ENCODE data around the gene INPPL1. TPM values are rescaled to one million over a fixed set of nuclear protein-coding genes. Genes with fewer than 3 reads are reported as not detected.

The INPPL1 gene
- total and polyA plus RNA-seq, 2 of the 13 experiments (the other 11 are each of a cell fraction or from before 2014, with no cell fraction given), result 29.1 to 66.9 TPM

DNA sequence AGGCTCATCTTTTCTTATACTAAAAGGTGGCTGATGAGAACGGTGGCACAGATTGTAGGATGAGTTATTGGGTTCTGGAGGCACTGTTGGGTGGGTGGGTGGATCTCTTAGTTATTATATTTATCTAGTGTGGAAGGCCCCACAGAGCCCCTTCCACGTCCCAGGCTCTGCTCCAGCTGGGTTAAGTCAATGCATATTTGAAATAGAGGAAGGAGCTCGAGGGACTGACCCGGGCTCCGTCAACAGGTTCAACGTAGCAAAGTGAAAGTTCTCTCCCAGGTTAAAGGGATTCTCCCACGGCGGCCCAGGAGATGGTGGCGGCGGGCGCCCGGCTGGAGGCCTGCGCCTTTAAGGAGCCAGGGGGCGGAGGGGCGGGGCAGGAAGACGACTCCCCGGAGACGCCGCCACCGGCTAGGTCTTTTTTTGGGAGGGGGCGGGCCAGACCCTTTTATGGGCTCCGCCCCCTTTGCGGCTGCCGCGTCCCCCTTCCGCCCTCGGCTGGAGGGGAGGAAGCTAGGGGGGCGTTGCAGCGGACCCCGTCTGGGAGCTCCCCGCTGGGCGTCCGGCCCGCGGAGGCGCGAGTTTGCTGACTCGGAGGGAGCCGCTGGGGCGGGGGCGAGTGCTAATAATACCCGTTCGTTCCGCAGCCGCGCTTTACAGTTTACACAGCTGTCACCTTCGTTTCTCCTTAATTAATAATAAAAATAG lies 1.5 kb upstream of the INPPL1 start (continued):
- TF ChIP-seq ZBTB14 (CRISPR knock-in tag; IDR thresholded peaks at IDR 0.05), result no peak
- no peak for TF ChIP-seq GTF3A (CRISPR knock-in tag; conservative IDR thresholded peaks at IDR 0.05)
- TF ChIP-seq DNMT1 (CRISPR knock-in tag; IDR thresholded peaks at IDR 0.05), result no peak
- TF ChIP-seq SAFB2 (CRISPR knock-in tag; IDR thresholded peaks at IDR 0.05; ENCODE audit: borderline replicate concordance, low read depth), result no peak
- TF ChIP-seq NAIF1 (CRISPR knock-in tag; IDR thresholded peaks at IDR 0.05; ENCODE audit: borderline replicate concordance), result no peak
- peak; percentile 74 for TF ChIP-seq RBFOX2 (IDR thresholded peaks at IDR 0.05; ENCODE audit: low read depth, low read length)
- peak; percentile 31; the same call in 1 of the 2 replicates for TF ChIP-seq DMAP1 (CRISPR knock-in tag; IDR thresholded peaks at IDR 0.05)
- no peak for TF ChIP-seq ZNF207 (IDR thresholded peaks at IDR 0.05; ENCODE audit: borderline replicate concordance)
- no peak for TF ChIP-seq HDAC6 (IDR thresholded peaks at IDR 0.05; ENCODE audit: low read depth, low read length)
- TF ChIP-seq ZNF550 (CRISPR knock-in tag; IDR thresholded peaks at IDR 0.05; ENCODE audit: borderline replicate concordance), result no peak
- no peak for TF ChIP-seq REPIN1 (CRISPR knock-in tag; IDR thresholded peaks at IDR 0.05; ENCODE audit: borderline replicate concordance, low read depth)
- no peak for TF ChIP-seq SMAD1 (CRISPR knock-in tag; IDR thresholded peaks at IDR 0.05; ENCODE audit: borderline replicate concordance, low read depth)
- no peak for TF ChIP-seq ZBTB8A (CRISPR knock-in tag; IDR thresholded peaks at IDR 0.05; ENCODE audit: borderline replicate concordance, low read depth)
- no peak for TF ChIP-seq JARID2 (CRISPR knock-in tag; IDR thresholded peaks at IDR 0.05; ENCODE audit: insufficient replicate concordance)
- TF ChIP-seq MEIS2 (CRISPR knock-in tag; IDR thresholded peaks at IDR 0.05), result 0 out of 2 replicates have a peak, but pooled peaks have one; percentile 27
- peak; percentile 47; the same call in 1 of the 2 replicates for TF ChIP-seq MIER3 (CRISPR knock-in tag; IDR thresholded peaks at IDR 0.05; ENCODE audit: borderline replicate concordance)
- TF ChIP-seq ZC3H4 (CRISPR knock-in tag; IDR thresholded peaks at IDR 0.05; ENCODE audit: borderline replicate concordance), result no peak
- 0 out of 2 replicates have a peak, but pooled peaks have one; percentile 15 for TF ChIP-seq POLR2AphosphoS5 (IDR thresholded peaks at IDR 0.05; ENCODE audit: low read depth, low read length)
- peak; percentile 50 for TF ChIP-seq MAX (IDR thresholded peaks at IDR 0.05)
- TF ChIP-seq ZNF776 (CRISPR knock-in tag; IDR thresholded peaks at IDR 0.05), result no peak
- no peak; the same call in 1 of the 2 replicates for TF ChIP-seq FOXA3 (CRISPR knock-in tag; IDR thresholded peaks at IDR 0.05)
- TF ChIP-seq SRSF1 (optimal IDR thresholded peaks at IDR 0.05; ENCODE audit: low read depth, low read length), result no peak
- no peak for TF ChIP-seq CBX5 (CRISPR knock-in tag; IDR thresholded peaks at IDR 0.05; ENCODE audit: borderline replicate concordance)
- TF ChIP-seq, protein P1, sequence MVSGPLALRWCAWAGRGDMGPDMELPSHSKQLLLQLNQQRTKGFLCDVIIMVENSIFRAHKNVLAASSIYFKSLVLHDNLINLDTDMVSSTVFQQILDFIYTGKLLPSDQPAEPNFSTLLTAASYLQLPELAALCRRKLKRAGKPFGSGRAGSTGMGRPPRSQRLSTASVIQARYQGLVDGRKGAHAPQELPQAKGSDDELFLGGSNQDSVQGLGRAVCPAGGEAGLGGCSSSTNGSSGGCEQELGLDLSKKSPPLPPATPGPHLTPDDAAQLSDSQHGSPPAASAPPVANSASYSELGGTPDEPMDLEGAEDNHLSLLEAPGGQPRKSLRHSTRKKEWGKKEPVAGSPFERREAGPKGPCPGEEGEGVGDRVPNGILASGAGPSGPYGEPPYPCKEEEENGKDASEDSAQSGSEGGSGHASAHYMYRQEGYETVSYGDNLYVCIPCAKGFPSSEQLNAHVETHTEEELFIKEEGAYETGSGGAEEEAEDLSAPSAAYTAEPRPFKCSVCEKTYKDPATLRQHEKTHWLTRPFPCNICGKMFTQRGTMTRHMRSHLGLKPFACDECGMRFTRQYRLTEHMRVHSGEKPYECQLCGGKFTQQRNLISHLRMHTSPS (CRISPR knock-in tag; IDR thresholded peaks at IDR 0.05; ENCODE audit: low read depth), result no peak
- no peak for TF ChIP-seq BRF2 (CRISPR knock-in tag; IDR thresholded peaks at IDR 0.05)
- TF ChIP-seq ZNF580 (CRISPR knock-in tag; IDR thresholded peaks at IDR 0.05; ENCODE audit: borderline replicate concordance, low read depth), result peak; percentile 40; the same call in 1 of the 2 replicates
